ENCODE results near the gene APMAP. TPM values are rescaled to one million over a fixed set of nuclear protein-coding genes. Genes with fewer than 3 reads are reported as not detected.

The APMAP gene
- total RNA-seq, 4 donors from 2014 or later, result 45.3 to 83.1 (median 54.1) TPM

DNA sequence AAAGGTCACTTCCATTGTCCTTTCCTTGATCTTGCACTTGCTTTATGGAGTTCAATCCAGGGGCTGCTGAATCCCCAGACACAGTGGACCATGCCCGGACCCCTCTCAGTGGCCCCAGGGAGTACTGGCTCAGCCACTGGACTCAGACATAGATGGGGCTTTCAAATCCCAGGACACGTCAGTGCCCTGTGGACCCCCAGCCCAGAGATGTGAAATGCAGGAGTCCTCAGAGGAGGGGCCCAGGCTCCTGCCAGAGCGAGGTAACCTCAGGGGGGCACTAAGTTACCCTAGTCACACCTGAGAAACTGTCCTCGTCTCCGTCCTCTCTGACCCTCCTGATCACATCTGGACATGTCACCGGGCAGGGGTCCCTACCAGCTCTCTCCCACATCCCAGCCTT, 18.7 kb upstream of the APMAP start:
- Histone ChIP-seq H3K4me1 (no peaks in the 10 kb centered on the region), H3K27me3 (no peaks in the 10 kb centered on the region), H3K4me3 (no peak overlapping the region), H3K27ac (no peak overlapping the region), H3K9me3 (no peaks in the 10 kb centered on the region), H3K36me3 (peaks cover 4 to 100% (median 59%) of the 10 kb centered on the region in 3 donors)
- TF ChIP-seq EP300 (IDR thresholded peaks at IDR 0.05) (no peak), POLR2A (IDR thresholded peaks at IDR 0.05) (no peak)
- TF ChIP-seq, protein P1, sequence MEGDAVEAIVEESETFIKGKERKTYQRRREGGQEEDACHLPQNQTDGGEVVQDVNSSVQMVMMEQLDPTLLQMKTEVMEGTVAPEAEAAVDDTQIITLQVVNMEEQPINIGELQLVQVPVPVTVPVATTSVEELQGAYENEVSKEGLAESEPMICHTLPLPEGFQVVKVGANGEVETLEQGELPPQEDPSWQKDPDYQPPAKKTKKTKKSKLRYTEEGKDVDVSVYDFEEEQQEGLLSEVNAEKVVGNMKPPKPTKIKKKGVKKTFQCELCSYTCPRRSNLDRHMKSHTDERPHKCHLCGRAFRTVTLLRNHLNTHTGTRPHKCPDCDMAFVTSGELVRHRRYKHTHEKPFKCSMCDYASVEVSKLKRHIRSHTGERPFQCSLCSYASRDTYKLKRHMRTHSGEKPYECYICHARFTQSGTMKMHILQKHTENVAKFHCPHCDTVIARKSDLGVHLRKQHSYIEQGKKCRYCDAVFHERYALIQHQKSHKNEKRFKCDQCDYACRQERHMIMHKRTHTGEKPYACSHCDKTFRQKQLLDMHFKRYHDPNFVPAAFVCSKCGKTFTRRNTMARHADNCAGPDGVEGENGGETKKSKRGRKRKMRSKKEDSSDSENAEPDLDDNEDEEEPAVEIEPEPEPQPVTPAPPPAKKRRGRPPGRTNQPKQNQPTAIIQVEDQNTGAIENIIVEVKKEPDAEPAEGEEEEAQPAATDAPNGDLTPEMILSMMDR (IDR thresholded peaks at IDR 0.05), result no peak
- 87 to 92% methylated on average over 5 to 6 of the region's 6 CpGs for WGBS, 2 donors
- no peak for DNase-seq (ENCODE audit: low spot score in 2 of 2)

DNA sequence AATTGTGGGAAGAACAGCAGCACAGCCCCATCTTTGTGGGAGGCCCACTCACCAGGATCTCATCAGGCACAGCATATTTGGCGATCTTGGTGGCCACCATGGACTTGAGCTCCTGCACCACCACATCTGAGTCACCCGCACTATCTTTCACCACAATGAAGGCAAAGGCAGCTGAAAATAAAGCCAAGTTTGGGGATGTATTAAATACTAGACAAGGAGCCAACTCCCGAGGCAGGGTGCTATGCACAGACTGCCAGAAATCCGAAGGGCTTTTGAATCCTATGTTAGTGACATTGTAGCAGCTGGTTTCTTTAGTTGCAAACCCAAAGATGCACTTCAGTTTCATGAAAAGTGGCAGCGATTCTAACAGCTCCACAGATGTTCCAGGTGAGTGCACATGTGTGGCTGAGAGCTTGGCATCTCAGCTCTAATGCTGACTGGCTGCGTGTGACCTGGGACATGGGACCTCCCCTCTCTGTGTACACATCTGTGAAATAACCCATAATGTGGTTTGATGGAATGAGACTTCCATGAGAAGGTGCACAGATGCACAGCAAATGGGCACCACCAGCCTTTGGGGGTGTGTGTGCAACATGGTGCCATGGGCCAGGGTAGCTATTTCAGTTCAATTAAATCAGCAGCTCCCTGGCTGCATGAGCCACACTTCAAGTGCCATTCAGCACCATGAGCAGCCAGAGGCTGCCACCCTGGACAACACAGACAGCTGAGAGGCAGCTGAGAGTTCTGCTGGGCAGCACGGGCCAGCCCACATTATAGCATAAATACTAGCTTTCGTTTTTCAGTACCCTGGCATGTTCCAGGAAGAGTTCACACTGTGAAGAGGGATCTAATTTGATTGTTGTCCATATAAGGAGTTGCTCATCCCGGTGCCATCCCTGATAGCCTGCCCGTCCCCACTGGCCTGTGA, 16.9 kb upstream of the APMAP start:
- DNase-seq (ENCODE audit: low spot score in 2 of 2), result no peak
- H3K4me1 ChIP-seq, result peaks cover 0 to 7% (median 0%) of the 10 kb centered on the region in 4 donors
- no peak overlapping the region for H3K4me3 ChIP-seq
- no peaks in the 10 kb centered on the region for H3K27me3 ChIP-seq
- H3K36me3 ChIP-seq, result peaks cover 4 to 100% (median 66%) of the 10 kb centered on the region in 3 donors
- 79 to 90% methylated on average over 10 of the region's 10 CpGs for WGBS, 2 donors
- no peaks in the 10 kb centered on the region for H3K9me3 ChIP-seq
- no peak overlapping the region for H3K27ac ChIP-seq
- TF ChIP-seq POLR2A (IDR thresholded peaks at IDR 0.05) (no peak), EP300 (IDR thresholded peaks at IDR 0.05) (no peak)
- TF ChIP-seq, protein P1 (IDR thresholded peaks at IDR 0.05), result no peak

DNA sequence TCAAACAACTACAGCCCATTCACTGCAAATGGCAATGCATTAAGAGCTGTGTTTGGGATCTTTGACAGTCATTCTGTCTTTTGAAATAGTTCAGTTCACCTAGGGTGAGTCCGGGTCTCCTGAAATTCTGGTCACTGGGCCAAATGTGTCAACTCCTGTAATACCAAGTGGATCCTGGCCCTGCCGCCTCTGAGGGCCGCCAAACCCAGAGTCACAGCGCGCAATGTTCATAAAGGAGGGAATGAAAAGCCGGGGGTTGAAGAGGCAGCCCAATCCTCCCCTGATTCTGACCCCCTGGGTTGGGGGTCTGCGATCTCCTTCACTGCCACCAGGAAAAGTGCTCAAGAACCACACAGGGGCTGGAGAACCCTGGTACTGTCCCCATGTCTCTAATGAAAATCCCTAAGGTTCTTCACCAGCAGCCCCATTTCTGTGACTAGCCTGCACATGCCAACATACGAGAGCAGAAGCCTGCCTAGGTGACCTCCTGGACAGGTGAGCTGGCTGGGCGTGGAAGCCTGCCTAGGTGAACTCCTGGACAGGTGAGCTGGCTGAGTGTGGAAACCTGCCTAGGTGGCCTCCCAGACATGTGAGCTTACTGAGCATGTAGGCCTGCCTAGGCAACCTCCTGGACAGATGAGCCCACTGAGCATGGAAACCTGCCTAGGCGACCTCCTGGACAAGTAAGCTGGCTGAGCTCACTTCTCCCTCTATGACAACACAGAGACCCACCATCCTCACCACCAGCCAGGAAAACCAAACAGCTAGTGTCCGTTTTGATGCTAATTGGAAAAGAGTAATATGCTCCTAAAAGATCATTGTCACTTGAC, 16.1 kb upstream of the APMAP start:
- Histone ChIP-seq H3K4me3 (no peak overlapping the region), H3K36me3 (peaks cover 4 to 97% (median 62%) of the 10 kb centered on the region in 3 donors), H3K27ac (no peak overlapping the region), H3K9me3 (no peaks in the 10 kb centered on the region), H3K4me1 (peaks cover 0 to 7% (median 0%) of the 10 kb centered on the region in 4 donors), H3K27me3 (no peaks in the 10 kb centered on the region)
- TF ChIP-seq, protein P1 (IDR thresholded peaks at IDR 0.05), result no peak
- TF ChIP-seq EP300 (IDR thresholded peaks at IDR 0.05), result no peak
- no peak for TF ChIP-seq POLR2A (IDR thresholded peaks at IDR 0.05)
- 92 to 96% methylated on average over 11 of the region's 11 CpGs for WGBS, 2 donors
- DNase-seq (ENCODE audit: low spot score in 2 of 2), result no peak

GRCh38 chr20:25007491-25008305, 15.1 kb upstream of the APMAP start:
- H3K27me3 ChIP-seq, result no peaks in the 10 kb centered on the region
- no peaks in the 10 kb centered on the region for H3K9me3 ChIP-seq
- no peak for TF ChIP-seq POLR2A (IDR thresholded peaks at IDR 0.05)
- no peak for TF ChIP-seq EP300 (IDR thresholded peaks at IDR 0.05)
- TF ChIP-seq, protein P1 (IDR thresholded peaks at IDR 0.05), result no peak
- peaks cover 4 to 93% (median 53%) of the 10 kb centered on the region in 3 donors for H3K36me3 ChIP-seq
- no peak for DNase-seq (ENCODE audit: low spot score in 2 of 2)
- no peak overlapping the region for H3K4me3 ChIP-seq
- 90 to 94% methylated on average over 18 to 21 of the region's 22 CpGs for WGBS, 2 donors
- no peak overlapping the region for H3K27ac ChIP-seq
- H3K4me1 ChIP-seq, result peaks cover 0 to 7% (median 0%) of the 10 kb centered on the region in 4 donors

Data from tibial nerve (tissue), 4 donors.